ENCODE data around the gene EYA2. TPM values are rescaled to one million over a fixed set of nuclear protein-coding genes. Genes with fewer than 3 reads are reported as not detected.

EYA2 gene
- total and polyA plus RNA-seq, 12 donors: 0.54 to 2.2 (median 1.4) TPM

DNA sequence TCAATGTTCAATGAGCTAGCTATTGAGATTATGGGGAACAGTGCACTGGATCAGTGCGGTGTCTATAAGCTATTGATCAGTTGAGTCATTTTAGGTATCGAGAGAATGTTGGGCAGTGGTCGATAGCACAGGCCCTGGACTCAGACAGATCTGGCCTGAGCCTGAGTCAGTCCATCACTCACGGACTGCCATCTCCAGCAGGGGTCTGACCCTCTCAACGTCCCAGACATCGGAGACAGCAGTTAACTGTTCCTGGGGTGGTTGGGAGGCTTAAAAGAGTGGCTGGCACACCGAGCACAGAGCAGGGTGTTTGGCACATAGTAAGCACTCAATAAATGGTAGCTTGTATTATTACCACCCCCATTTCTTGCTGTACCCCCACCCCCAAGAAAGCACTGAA is 9.3 kb downstream of the EYA2 start:
- H3K4me3 ChIP-seq: no peak overlapping the region
- no peak for DNase-seq
- H3K27me3 ChIP-seq: no peaks in the 10 kb centered on the region
- 73 to 78% (median 75%) methylated on average over 6 to 7 of the region's 7 CpGs for WGBS, 4 donors
- no peaks in the 10 kb centered on the region for H3K9me3 ChIP-seq (replicated peaks in 1 of 3)
- TF ChIP-seq POLR2A (IDR thresholded peaks at IDR 0.05): no peak
- TF ChIP-seq, protein P1, sequence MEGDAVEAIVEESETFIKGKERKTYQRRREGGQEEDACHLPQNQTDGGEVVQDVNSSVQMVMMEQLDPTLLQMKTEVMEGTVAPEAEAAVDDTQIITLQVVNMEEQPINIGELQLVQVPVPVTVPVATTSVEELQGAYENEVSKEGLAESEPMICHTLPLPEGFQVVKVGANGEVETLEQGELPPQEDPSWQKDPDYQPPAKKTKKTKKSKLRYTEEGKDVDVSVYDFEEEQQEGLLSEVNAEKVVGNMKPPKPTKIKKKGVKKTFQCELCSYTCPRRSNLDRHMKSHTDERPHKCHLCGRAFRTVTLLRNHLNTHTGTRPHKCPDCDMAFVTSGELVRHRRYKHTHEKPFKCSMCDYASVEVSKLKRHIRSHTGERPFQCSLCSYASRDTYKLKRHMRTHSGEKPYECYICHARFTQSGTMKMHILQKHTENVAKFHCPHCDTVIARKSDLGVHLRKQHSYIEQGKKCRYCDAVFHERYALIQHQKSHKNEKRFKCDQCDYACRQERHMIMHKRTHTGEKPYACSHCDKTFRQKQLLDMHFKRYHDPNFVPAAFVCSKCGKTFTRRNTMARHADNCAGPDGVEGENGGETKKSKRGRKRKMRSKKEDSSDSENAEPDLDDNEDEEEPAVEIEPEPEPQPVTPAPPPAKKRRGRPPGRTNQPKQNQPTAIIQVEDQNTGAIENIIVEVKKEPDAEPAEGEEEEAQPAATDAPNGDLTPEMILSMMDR (IDR thresholded peaks at IDR 0.05): no peak
- peaks cover 0 to 5% of the 10 kb centered on the region in 2 donors for H3K4me1 ChIP-seq (replicated peaks in 1 of 2)
- no peaks in the 10 kb centered on the region for H3K36me3 ChIP-seq (replicated peaks in 1 of 2)
- no peak overlapping the region for H3K27ac ChIP-seq
- intact Hi-C loops (cut with DNase I): no loop called here

DNA sequence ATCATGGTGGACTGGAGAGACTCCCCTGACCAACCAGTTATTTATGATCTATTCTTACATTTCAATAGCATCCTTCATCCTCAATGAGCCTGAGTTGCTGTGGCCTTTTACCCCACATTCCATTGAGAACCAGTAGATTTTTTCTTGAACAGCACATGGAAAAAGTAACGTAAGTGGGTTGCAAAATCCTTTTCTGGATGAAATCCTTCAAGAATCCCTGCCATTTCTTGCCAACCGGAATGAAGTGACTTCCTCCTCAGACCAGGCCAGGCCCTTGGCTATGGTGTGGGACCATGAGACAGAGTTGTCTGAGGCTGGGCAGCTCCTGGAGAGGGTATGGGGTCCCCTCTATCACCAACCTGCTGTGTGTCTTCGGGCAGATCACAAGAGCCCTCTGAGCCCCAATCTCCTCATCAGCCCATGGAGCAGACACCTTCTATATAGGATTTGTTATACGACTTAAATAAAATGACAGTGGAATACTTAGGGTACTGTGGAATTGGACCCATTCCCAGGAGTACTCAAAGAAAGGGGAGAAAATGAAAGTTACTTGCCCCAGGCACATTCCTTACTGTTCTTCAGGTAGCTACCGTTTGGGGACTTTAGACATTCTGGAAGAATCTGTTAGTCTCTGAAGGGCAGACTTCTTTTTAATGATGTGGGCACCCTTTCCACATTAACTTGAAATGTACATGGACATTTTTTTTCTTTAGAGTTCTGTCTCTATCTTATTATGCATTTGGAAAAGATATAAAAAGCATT is 10.9 kb downstream of the EYA2 start:
- Histone ChIP-seq H3K9me3 (replicated peaks in 1 of 3) (no peaks in the 10 kb centered on the region), H3K4me1 (replicated peaks in 1 of 2) (no peaks in the 10 kb centered on the region), H3K36me3 (replicated peaks in 1 of 2) (no peaks in the 10 kb centered on the region), H3K4me3 (no peak overlapping the region), H3K27ac (peak overlapping the region in 1 of 5 donors; percentile 12), H3K27me3 (no peaks in the 10 kb centered on the region)
- TF ChIP-seq, protein P1 (IDR thresholded peaks at IDR 0.05): no peak
- no peak for TF ChIP-seq POLR2A (IDR thresholded peaks at IDR 0.05)
- no peak for DNase-seq
- intact Hi-C loops (cut with DNase I): no loop called here
- WGBS, 4 donors: 74 to 80% (median 76%) methylated on average over 5 of the region's 5 CpGs

DNA sequence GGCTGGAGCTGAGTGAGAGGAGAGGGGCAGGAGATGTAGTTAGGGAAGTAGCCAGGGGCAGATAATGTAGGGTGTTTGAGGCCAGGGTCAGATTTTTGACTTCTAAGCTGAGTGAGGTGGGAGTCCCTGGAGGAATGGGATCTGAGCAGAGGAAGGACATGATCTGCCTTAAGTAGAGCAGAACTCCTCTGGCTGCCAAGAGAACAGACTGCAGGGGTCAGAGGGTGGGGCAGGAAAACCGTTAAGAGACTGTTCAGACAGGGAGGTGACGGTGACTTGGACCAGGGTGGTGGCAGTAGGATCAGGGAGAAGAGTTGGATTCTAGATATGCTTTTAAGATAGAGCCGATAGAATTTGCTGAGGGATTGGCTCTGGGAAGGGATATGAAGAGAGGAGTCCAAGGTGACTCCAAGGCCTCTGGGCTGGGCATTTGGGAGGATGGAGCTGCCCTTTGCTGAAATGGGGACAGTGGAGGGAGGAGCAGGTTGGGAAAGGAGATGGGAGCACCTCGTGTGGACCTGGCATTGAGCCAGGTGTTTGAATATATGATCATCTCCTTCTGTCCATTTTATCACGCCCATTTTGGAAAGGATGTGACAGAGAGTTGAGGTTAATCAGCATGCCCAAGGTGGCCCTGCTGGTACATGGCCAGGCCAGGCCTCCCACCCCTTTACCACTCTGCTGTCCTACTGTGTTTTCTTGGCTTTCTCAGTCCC is 18.8 kb downstream of the EYA2 start:
- WGBS, 4 donors: 63 to 71% (median 69%) methylated on average over 5 of the region's 5 CpGs
- no peak for TF ChIP-seq POLR2A (IDR thresholded peaks at IDR 0.05)
- TF ChIP-seq, protein P1 (IDR thresholded peaks at IDR 0.05): no peak
- H3K4me3 ChIP-seq: no peak overlapping the region
- no peaks in the 10 kb centered on the region for H3K36me3 ChIP-seq (replicated peaks in 1 of 2)
- no peaks in the 10 kb centered on the region for H3K27me3 ChIP-seq
- intact Hi-C loops (cut with DNase I): no loop called here
- DNase-seq: no peak
- H3K4me1 ChIP-seq (replicated peaks in 1 of 2): no peaks in the 10 kb centered on the region
- H3K27ac ChIP-seq: no peak overlapping the region
- no peaks in the 10 kb centered on the region for H3K9me3 ChIP-seq (replicated peaks in 1 of 3)

DNA sequence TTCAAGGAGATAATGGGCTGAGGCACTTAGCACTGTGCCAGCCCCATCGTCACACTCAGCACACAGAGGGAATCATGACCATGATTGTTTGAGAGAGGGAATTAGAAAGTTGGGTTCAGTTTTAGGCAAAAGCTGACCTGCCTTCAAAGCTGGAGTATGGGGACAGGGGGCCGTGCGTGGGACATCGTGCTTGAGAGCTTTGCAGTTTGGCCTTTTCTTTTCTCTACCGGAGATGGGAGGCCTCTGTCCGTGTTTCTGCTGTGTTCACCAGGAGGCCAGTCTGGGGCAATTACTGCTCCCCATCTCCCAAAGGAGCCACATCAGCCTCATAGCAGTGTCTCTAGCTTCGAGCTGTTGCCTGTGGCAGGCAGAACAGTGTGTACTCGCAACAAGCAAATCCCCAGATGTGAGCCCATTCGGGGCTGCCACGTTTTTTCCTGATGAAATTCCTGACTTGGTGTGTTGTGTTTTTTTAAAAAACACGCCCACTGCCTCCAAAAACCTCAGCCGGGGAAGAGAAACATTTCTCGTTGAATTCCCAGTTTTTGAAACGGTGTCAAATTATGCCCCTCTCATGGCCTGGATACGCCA is 20.2 kb downstream of the EYA2 start:
- WGBS, 4 donors: 62 to 71% (median 69%) methylated on average over 15 of the region's 15 CpGs
- Histone ChIP-seq H3K4me3 (no peak overlapping the region), H3K27ac (no peak overlapping the region), H3K27me3 (no peaks in the 10 kb centered on the region), H3K36me3 (replicated peaks in 1 of 2) (no peaks in the 10 kb centered on the region), H3K4me1 (replicated peaks in 1 of 2) (no peaks in the 10 kb centered on the region), H3K9me3 (replicated peaks in 1 of 3) (no peaks in the 10 kb centered on the region)
- DNase-seq: no peak
- intact Hi-C loops (cut with DNase I): no loop called here
- no peak for TF ChIP-seq POLR2A (IDR thresholded peaks at IDR 0.05)
- TF ChIP-seq, protein P1 (IDR thresholded peaks at IDR 0.05): no peak

All from adrenal gland (tissue), 12 donors.